Esophagus squamous epithelium (tissue), 5 donors: ENCODE measurements around the gene UROS. TPM values are rescaled to one million over a fixed set of nuclear protein-coding genes. Genes with fewer than 3 reads are reported as not detected.

Source experiments
- DNase-seq: peaks from one replicate; lab custom pipeline; 2025; lab: John Stamatoyannopoulos, UW
- H3K27ac ChIP-seq, 4 donors: fragments of 200-600 bp; sonication (generic); one replicate each; pipeline ENCODE4 v1.5.1; 2016 to 2019; ENCODE audit warnings: mild to moderate bottlenecking in 1 of 4
- H3K27me3 ChIP-seq, 4 donors: fragments of 200-600 bp; sonication (generic); 1 replicate in 3 of 4; 2 replicates in 1 of 4; pipeline versions ENCODE4 v1.5.1 to v1.6.0; 2017 to 2021; ENCODE audit warnings: antibody characterized with exemption in 1 of 4
- H3K36me3 ChIP-seq, 3 donors: fragments of 200-600 bp; sonication (generic); one replicate each; pipeline ENCODE4 v1.5.1; 2016 to 2019
- H3K4me1 ChIP-seq, 3 donors: fragments of 200-600 bp; sonication (generic); one replicate each; pipeline ENCODE4 v1.5.1; 2017 to 2019
- H3K4me3 ChIP-seq, 4 donors: fragments of 200-600 bp; sonication (generic); 1 replicate in 3 of 4; 2 replicates in 1 of 4; pipeline ENCODE4 v1.5.1; 2016 to 2019; ENCODE audit warnings: mild to moderate bottlenecking in 2 of 4, moderate library complexity in 1 of 4
- H3K9me3 ChIP-seq, 3 donors: fragments of 200-600 bp; sonication (generic); one replicate each; pipeline ENCODE4 v1.5.1; 2016 to 2019
- POLR2A ChIP-seq, 4 donors: fragments of 450-650 bp; IDR thresholded peaks; one replicate each; pipeline ENCODE4 v1.6.1; 2017; ENCODE audit warnings: antibody characterized with exemption in 4 of 4, mild to moderate bottlenecking in 4 of 4, moderate library complexity in 3 of 4
- WGBS, 2 donors: methylation state at CpG; one replicate each; pipeline ENCODE4 v1.1.5; 2018; 5-methylcytosine and 5-hydroxymethylcytosine counted together
- intact Hi-C: fragments of 100-400 bp; cut with DNase I; formaldehyde crosslinking; loops from one replicate; pipeline ENCODE4 v1.15.0; 2022
- total RNA-seq, 4 donors: library from RNA; depleted of rRNA; stranded (reverse); fragments of >200 nt; gene quantifications; one replicate each; pipeline ENCODE4 v1.1.0, GENCODE V29; 2016
- TF ChIP-seq, protein P1 (sequence below), 6 experiments: fragments of 450-650 bp in 4 of 6; fragments of 200-600 bp in 2 of 6; sonication (generic) in 2 of 6; IDR thresholded peaks; one replicate each; pipeline ENCODE4 v1.5.1; 2016 to 2019; ENCODE audit warnings: antibody characterized with exemption in 6 of 6, mild to moderate bottlenecking in 4 of 6, moderate library complexity in 4 of 6
- donor health status: DM: yes; HTN: yes; CAD: no.

Gene UROS
- total RNA-seq, 4 donors from 2014 or later = 17.5 to 40.7 (median 23.8) TPM

DNA sequence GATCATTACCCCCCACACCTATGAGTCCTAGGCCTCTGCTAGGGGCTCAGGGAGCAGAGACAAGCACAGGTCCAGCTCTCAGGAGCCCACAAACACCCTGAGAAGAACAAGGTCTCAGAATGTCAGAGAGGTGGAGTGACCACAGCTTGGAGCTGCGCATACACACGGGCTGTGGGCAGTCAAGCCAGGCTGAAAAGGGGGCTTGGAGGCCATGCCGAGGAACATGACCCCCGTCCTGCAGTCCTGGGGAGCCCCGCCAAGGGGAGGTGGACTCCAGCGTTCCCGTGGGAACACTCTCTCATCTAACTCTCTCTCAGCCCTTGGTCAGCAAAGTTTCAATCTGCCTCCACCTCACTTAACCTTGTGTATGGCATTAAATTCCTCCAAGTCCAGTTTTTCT is 39.6 kb downstream of the UROS start:
- no peaks in the 10 kb centered on the region for H3K4me1 ChIP-seq
- no peak overlapping the region for H3K4me3 ChIP-seq
- intact Hi-C loops = no loop called here
- peaks cover 0 to 7% (median 0%) of the 10 kb centered on the region in 3 donors for H3K36me3 ChIP-seq
- DNase-seq = no peak
- no peaks in the 10 kb centered on the region for H3K27me3 ChIP-seq
- no peak overlapping the region for H3K27ac ChIP-seq
- H3K9me3 ChIP-seq = no peaks in the 10 kb centered on the region
- TF ChIP-seq, protein P1, sequence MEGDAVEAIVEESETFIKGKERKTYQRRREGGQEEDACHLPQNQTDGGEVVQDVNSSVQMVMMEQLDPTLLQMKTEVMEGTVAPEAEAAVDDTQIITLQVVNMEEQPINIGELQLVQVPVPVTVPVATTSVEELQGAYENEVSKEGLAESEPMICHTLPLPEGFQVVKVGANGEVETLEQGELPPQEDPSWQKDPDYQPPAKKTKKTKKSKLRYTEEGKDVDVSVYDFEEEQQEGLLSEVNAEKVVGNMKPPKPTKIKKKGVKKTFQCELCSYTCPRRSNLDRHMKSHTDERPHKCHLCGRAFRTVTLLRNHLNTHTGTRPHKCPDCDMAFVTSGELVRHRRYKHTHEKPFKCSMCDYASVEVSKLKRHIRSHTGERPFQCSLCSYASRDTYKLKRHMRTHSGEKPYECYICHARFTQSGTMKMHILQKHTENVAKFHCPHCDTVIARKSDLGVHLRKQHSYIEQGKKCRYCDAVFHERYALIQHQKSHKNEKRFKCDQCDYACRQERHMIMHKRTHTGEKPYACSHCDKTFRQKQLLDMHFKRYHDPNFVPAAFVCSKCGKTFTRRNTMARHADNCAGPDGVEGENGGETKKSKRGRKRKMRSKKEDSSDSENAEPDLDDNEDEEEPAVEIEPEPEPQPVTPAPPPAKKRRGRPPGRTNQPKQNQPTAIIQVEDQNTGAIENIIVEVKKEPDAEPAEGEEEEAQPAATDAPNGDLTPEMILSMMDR (IDR thresholded peaks at IDR 0.05) = no peak
- 97% methylated on average over 5 to 7 of the region's 7 CpGs for WGBS, 2 donors

DNA sequence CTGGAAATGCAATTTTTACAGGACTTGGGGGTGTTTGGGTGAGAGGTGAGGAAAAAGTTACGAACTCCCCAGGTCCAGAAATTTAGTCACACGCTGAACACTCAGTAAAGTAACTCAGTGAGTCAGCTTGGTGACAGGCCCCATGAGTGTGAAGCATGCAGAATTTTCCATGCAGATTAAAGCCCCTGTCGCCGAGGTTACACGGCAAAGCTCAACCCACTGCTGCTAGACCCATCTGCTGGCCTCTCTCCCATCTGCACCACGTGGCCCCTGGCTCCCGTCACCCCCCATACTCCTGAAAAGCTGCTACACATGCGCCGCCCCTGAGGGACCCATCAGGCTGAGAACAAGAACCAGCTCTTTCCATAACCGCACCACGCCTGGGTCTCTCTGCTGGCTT is 40.4 kb downstream of the UROS start:
- Histone ChIP-seq H3K4me3 (no peak overlapping the region), H3K27ac (no peak overlapping the region), H3K4me1 (no peaks in the 10 kb centered on the region), H3K9me3 (no peaks in the 10 kb centered on the region), H3K27me3 (no peaks in the 10 kb centered on the region), H3K36me3 (no peaks in the 10 kb centered on the region)
- DNase-seq = no peak
- TF ChIP-seq, protein P1 (IDR thresholded peaks at IDR 0.05) = no peak
- no peak for TF ChIP-seq POLR2A (IDR thresholded peaks at IDR 0.05)
- WGBS, 2 donors = 81 to 88% methylated on average over 8 to 11 of the region's 11 CpGs
- intact Hi-C loops = no loop called here

GRCh38 chr10:125782054-125782453 is 41.0 kb downstream of the UROS start:
- DNase-seq = no peak
- Histone ChIP-seq H3K9me3 (no peaks in the 10 kb centered on the region), H3K36me3 (no peaks in the 10 kb centered on the region), H3K27me3 (no peaks in the 10 kb centered on the region), H3K27ac (no peak overlapping the region), H3K4me3 (no peak overlapping the region), H3K4me1 (no peaks in the 10 kb centered on the region)
- 88 to 91% methylated on average over 10 to 11 of the region's 11 CpGs for WGBS, 2 donors
- TF ChIP-seq, protein P1 (IDR thresholded peaks at IDR 0.05) = no peak
- TF ChIP-seq POLR2A (IDR thresholded peaks at IDR 0.05) = no peak
- intact Hi-C loops = no loop called here

DNA sequence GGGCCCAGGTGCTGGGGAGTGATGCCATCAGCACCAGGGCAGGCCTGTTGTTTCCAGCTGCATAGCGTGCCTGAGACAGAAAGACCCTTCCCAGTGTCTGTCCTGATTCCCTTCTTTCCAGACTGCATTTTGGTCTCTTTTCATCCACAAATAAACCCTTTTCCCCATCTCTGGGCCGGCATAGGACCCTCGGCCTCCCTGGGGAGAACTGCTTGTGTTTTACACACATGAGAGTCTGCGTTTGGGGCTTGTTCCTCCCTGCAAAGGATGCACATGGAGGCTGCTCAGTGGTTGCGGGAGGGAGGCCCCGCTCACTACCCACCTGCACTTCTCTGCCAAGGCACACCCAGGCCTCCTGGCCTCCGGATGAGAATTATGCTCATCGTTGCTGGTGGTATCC is 41.7 kb downstream of the UROS start:
- no peak for TF ChIP-seq POLR2A (IDR thresholded peaks at IDR 0.05)
- TF ChIP-seq, protein P1 (IDR thresholded peaks at IDR 0.05) = no peak
- H3K9me3 ChIP-seq = no peaks in the 10 kb centered on the region
- no peak for DNase-seq
- no peak overlapping the region for H3K4me3 ChIP-seq
- no peaks in the 10 kb centered on the region for H3K4me1 ChIP-seq
- no peaks in the 10 kb centered on the region for H3K27me3 ChIP-seq
- WGBS, 2 donors = 93 to 100% methylated on average over 3 to 5 of the region's 8 CpGs
- intact Hi-C loops = no loop called here
- H3K27ac ChIP-seq = no peak overlapping the region
- no peaks in the 10 kb centered on the region for H3K36me3 ChIP-seq

- Histone ChIP-seq H3K4me1 (no peaks in the 10 kb centered on the region), H3K4me3 (no peak overlapping the region), H3K27ac (no peak overlapping the region), H3K36me3 (no peaks in the 10 kb centered on the region), H3K27me3 (no peaks in the 10 kb centered on the region), H3K9me3 (no peaks in the 10 kb centered on the region)
- TF ChIP-seq, protein P1 (IDR thresholded peaks at IDR 0.05) = no peak
- TF ChIP-seq POLR2A (IDR thresholded peaks at IDR 0.05) = no peak
- intact Hi-C loops = no loop called here
- 61 to 67% methylated on average over 6 to 7 of the region's 10 CpGs for WGBS, 2 donors
- DNase-seq = no peak
These were observed 43.4 kb downstream of the UROS start for GRCh38 chr10:125779403-125780327.
